Peyer's patch (tissue), 4 donors: ENCODE measurements around the gene CDH23.

ENCODE experiments used
- POLR2A ChIP-seq, 2 donors: fragments of 450-650 bp; IDR thresholded peaks; one replicate each; pipeline ENCODE4 v1.5.1; 2017; ENCODE audit warnings: antibody characterized with exemption in 2 of 2, mild to moderate bottlenecking in 2 of 2, moderate library complexity in 2 of 2
- TF ChIP-seq, protein P1 (sequence below), 6 experiments: fragments of 450-650 bp in 4 of 6; fragments of 200-600 bp in 2 of 6; sonication (generic) in 1 of 6; IDR thresholded peaks; one replicate each; pipeline ENCODE4 v1.5.1; 2017 to 2019; ENCODE audit warnings: antibody characterized with exemption in 6 of 6, mild to moderate bottlenecking in 3 of 6, moderate library complexity in 1 of 6

DNA sequence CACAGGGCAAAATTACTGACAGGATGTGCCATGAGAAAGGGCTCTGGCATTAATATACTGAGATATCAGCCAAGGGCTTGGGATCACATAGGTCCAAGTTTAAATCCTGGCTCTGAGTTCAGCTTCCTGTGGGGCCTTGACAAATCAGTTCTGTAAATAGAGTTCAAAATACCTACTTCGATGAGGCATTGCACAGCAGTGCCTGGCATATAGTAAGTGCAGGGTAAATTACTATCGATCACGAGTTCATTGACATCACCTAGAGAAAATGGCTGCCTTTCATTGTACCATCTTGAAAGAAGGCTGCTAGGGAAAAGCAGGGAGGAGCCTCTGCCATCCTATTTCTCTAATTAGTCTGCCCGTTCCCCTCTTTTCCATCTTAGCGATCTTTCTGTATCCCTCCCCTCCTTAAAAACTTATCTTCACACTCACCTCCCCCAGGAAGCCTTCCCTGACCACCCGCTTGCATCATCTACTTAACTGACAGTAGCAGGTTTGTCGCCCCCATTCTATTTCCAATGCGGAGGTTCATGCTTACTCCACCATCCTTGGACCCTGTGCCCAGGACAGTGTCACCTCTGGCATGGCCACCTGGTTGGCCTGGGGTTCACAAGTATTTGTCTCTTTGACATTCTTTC, 198.3 kb downstream of the CDH23 start:
- TF ChIP-seq, protein P1, sequence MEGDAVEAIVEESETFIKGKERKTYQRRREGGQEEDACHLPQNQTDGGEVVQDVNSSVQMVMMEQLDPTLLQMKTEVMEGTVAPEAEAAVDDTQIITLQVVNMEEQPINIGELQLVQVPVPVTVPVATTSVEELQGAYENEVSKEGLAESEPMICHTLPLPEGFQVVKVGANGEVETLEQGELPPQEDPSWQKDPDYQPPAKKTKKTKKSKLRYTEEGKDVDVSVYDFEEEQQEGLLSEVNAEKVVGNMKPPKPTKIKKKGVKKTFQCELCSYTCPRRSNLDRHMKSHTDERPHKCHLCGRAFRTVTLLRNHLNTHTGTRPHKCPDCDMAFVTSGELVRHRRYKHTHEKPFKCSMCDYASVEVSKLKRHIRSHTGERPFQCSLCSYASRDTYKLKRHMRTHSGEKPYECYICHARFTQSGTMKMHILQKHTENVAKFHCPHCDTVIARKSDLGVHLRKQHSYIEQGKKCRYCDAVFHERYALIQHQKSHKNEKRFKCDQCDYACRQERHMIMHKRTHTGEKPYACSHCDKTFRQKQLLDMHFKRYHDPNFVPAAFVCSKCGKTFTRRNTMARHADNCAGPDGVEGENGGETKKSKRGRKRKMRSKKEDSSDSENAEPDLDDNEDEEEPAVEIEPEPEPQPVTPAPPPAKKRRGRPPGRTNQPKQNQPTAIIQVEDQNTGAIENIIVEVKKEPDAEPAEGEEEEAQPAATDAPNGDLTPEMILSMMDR (IDR thresholded peaks at IDR 0.05): no peak
- TF ChIP-seq POLR2A (IDR thresholded peaks at IDR 0.05): no peak
